ENCODE results near the gene MACROD2.

DNA sequence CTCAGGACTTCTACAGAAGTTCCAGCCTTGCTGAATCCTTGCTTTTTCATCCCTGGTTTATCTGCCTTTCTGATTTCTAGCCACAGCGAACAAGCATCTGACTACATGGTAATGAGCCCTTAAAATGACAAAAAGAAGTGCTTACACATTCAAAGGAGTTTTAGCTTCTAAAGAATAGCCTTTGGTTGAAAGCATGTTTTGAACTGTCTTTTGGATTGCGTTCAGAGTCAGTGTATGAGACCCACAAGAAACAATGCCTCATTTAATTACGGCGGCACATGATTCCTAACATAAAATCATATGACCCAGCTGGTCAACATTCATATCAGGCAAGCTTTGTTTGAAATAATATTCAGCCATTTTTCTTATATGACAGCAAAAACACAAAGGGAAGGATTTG lies 1793.8 kb downstream of the MACROD2 start:
- TF ChIP-seq EP300 (IDR thresholded peaks at IDR 0.05): peak; percentile 25 to 84
- TF ChIP-seq, protein P1, sequence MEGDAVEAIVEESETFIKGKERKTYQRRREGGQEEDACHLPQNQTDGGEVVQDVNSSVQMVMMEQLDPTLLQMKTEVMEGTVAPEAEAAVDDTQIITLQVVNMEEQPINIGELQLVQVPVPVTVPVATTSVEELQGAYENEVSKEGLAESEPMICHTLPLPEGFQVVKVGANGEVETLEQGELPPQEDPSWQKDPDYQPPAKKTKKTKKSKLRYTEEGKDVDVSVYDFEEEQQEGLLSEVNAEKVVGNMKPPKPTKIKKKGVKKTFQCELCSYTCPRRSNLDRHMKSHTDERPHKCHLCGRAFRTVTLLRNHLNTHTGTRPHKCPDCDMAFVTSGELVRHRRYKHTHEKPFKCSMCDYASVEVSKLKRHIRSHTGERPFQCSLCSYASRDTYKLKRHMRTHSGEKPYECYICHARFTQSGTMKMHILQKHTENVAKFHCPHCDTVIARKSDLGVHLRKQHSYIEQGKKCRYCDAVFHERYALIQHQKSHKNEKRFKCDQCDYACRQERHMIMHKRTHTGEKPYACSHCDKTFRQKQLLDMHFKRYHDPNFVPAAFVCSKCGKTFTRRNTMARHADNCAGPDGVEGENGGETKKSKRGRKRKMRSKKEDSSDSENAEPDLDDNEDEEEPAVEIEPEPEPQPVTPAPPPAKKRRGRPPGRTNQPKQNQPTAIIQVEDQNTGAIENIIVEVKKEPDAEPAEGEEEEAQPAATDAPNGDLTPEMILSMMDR (IDR thresholded peaks at IDR 0.05): no peak

Data from tibial nerve (tissue), 4 donors.